ENCODE measurements around the gene CYB561A3.

The CYB561A3 gene

GRCh38 chr11:61369372-61370348 lies 8.0 kb upstream of the CYB561A3 start:
- in situ Hi-C loops (cut with MboI; ENCODE audit: low pct_unique_long_range_greater_than_20kb, low sequenced_read_pairs, unreplicated experiment), result no loop called here

DNA sequence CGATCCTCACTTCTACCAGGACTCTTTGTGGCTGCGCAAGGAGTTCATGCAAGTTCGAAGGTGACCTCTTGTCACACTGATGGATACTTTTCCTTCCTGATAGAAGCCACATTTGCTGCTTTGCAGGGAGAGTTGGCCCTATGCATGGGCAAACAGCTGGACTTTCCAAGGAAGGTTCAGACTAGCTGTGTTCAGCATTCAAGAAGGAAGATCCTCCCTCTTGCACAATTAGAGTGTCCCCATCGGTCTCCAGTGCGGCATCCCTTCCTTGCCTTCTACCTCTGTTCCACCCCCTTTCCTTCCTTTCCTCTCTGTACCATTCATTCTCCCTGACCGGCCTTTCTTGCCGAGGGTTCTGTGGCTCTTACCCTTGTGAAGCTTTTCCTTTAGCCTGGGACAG lies 7.0 kb upstream of the CYB561A3 start:
- in situ Hi-C loops (cut with MboI; ENCODE audit: low pct_unique_long_range_greater_than_20kb, low sequenced_read_pairs, unreplicated experiment), result no loop called here
- TF ChIP-seq, protein P1, sequence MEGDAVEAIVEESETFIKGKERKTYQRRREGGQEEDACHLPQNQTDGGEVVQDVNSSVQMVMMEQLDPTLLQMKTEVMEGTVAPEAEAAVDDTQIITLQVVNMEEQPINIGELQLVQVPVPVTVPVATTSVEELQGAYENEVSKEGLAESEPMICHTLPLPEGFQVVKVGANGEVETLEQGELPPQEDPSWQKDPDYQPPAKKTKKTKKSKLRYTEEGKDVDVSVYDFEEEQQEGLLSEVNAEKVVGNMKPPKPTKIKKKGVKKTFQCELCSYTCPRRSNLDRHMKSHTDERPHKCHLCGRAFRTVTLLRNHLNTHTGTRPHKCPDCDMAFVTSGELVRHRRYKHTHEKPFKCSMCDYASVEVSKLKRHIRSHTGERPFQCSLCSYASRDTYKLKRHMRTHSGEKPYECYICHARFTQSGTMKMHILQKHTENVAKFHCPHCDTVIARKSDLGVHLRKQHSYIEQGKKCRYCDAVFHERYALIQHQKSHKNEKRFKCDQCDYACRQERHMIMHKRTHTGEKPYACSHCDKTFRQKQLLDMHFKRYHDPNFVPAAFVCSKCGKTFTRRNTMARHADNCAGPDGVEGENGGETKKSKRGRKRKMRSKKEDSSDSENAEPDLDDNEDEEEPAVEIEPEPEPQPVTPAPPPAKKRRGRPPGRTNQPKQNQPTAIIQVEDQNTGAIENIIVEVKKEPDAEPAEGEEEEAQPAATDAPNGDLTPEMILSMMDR (IDR thresholded peaks at IDR 0.05; ENCODE audit: extremely low read depth, insufficient read depth, missing control alignments), result no peak
- no peak for DNase-seq (ENCODE audit: low spot score)

More at GRCh38 chr11:61369372-61370348, 8.0 kb upstream of the CYB561A3 start:
- peak; percentile 31 for DNase-seq (ENCODE audit: low spot score)
- TF ChIP-seq, protein P1 (IDR thresholded peaks at IDR 0.05; ENCODE audit: extremely low read depth, insufficient read depth, missing control alignments), result no peak

GRCh38 chr11:61367406-61367805 lies 5.7 kb upstream of the CYB561A3 start:
- in situ Hi-C loops (cut with MboI; ENCODE audit: low pct_unique_long_range_greater_than_20kb, low sequenced_read_pairs, unreplicated experiment), result no loop called here
- TF ChIP-seq, protein P1 (IDR thresholded peaks at IDR 0.05; ENCODE audit: extremely low read depth, insufficient read depth, missing control alignments), result no peak
- DNase-seq (ENCODE audit: low spot score), result no peak

DNA sequence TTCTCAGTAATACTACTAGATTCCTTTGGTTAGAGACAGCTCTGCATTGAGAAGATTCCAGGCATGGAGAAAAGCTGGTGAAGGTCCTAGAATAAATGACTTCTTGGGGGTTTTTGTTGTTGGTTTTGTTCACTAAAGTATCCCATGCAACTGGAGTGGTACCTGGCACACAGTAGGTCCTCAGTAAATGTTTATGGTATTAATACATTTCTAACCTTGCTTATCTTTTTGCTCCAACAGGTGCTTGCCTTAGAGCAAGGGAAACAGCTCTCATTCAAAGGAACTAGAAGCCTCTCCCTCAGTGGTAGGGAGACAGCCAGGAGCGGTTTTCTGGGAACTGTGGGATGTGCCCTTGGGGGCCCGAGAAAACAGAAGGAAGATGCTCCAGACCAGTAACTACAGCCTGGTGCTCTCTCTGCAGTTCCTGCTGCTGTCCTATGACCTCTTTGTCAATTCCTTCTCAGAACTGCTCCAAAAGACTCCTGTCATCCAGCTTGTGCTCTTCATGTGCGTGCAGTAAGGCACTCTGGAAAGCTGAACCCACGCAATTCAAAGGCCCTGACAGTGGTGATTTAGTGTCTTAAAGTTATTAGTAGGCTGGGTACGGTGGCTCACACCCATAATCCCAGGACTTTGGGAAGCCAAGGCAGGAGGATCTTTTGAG lies 2.5 kb upstream of the CYB561A3 start:
- DNase-seq (ENCODE audit: low spot score), result no peak
- TF ChIP-seq, protein P1 (IDR thresholded peaks at IDR 0.05; ENCODE audit: extremely low read depth, insufficient read depth, missing control alignments), result no peak
- in situ Hi-C loops (cut with MboI; ENCODE audit: low pct_unique_long_range_greater_than_20kb, low sequenced_read_pairs, unreplicated experiment), result no loop called here

- DNase-seq (ENCODE audit: low spot score), result peak; percentile 51
- in situ Hi-C loops (cut with MboI; ENCODE audit: low pct_unique_long_range_greater_than_20kb, low sequenced_read_pairs, unreplicated experiment), result no loop called here
- TF ChIP-seq, protein P1 (IDR thresholded peaks at IDR 0.05; ENCODE audit: extremely low read depth, insufficient read depth, missing control alignments), result no peak
Observed at GRCh38 chr11:61362542-61362875, 827 bp upstream of the CYB561A3 start.

DNA sequence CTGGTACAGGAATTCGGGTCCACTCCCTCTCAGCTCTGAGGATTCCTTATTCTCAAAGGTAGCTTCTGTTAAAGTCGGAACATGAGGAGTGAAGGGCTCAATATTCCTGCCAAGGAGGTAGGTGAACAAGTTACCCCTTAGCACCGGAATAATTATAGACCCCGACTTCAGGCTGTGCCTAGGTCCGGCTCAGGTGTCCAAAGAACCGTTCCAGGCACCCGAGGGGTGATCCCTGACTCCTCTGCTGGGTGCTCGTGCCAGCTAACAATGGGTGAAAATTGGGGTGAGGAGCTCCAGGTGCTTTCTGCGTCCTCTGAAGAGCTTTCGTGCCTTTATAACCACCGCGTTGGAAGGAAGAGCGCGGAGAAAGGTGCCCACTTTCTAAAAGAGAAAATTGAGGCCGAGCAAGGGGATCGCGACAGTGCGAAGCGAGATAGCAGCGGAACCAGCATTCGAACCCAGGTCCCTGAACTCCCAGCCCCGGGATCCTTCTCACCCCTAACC lies 393 bp downstream of the CYB561A3 start:
- DNase-seq (ENCODE audit: low spot score), result no peak
- in situ Hi-C loops (cut with MboI; ENCODE audit: low pct_unique_long_range_greater_than_20kb, low sequenced_read_pairs, unreplicated experiment), result no loop called here
- TF ChIP-seq, protein P1 (IDR thresholded peaks at IDR 0.05; ENCODE audit: extremely low read depth, insufficient read depth, missing control alignments), result no peak

Measured in GM13977 (cell line).